Neural progenitor cell (in vitro differentiated cells): Measurements from ENCODE around the gene CRHR2. TPM values are rescaled to one million over a fixed set of nuclear protein-coding genes. Genes with fewer than 3 reads are reported as not detected.

Experiments used
- DNase-seq: peaks from one replicate; pipeline ENCODE4 v3.0.0-alpha.2; 2016; ENCODE audit warnings: low spot score
- H2AFZ ChIP-seq: fragments of 200-600 bp; sonication (generic); replicated peaks from 2 replicates; pipeline ENCODE4 v1.6.1; 2016; ENCODE audit warnings: antibody characterized with exemption
- H3F3A ChIP-seq: fragments of 200-600 bp; sonication (generic); 2 replicates; pipeline ENCODE4 v1.6.1; 2016; ENCODE audit warnings: antibody characterized with exemption, low read depth
- H3K27ac ChIP-seq: fragments of 200-600 bp; sonication (generic); 2 replicates; pipeline ENCODE4 v1.5.1; 2016; ENCODE audit warnings: mild to moderate bottlenecking
- H3K27me3 ChIP-seq: fragments of 200-600 bp; sonication (generic); 2 replicates; pipeline ENCODE4 v1.6.1; 2016; ENCODE audit warnings: mild to moderate bottlenecking, moderate library complexity
- H3K36me3 ChIP-seq: fragments of 200-600 bp; sonication (generic); 2 replicates; pipeline ENCODE4 v1.5.1; 2016
- H3K4me1 ChIP-seq: fragments of 200-600 bp; sonication (generic); 2 replicates; pipeline ENCODE4 v1.6.1; 2016; ENCODE audit warnings: mixed run types
- H3K4me2 ChIP-seq: fragments of 200-600 bp; sonication (generic); 2 replicates; pipeline ENCODE4 v1.6.1; 2016
- H3K4me3 ChIP-seq: fragments of 200-600 bp; sonication (generic); 2 replicates; pipeline ENCODE4 v1.5.1; 2016
- H3K79me2 ChIP-seq: fragments of 200-600 bp; sonication (generic); 2 replicates; pipeline ENCODE4 v1.6.1; 2016; ENCODE audit warnings: low read depth
- H3K9ac ChIP-seq: fragments of 200-600 bp; sonication (generic); 2 replicates; pipeline ENCODE4 v1.6.1; 2016
- H3K9me3 ChIP-seq: fragments of 200-600 bp; sonication (generic); 2 replicates; pipeline ENCODE4 v1.5.1; 2016; ENCODE audit warnings: low read depth
- H4K20me1 ChIP-seq: fragments of 200-600 bp; sonication (generic); 2 replicates; pipeline ENCODE4 v1.6.1; 2016; ENCODE audit warnings: low read depth
- H3K27ac Mint-ChIP-seq: 3 replicates; pipeline ENCODE4 v1.8.0; 2021; ENCODE audit warnings: mixed read lengths
- H3K27me3 Mint-ChIP-seq: 2 replicates; pipeline ENCODE4 v1.8.0; 2022; ENCODE audit warnings: low read depth, mild to moderate bottlenecking, inconsistent platforms, moderate library complexity, mixed read lengths; ENCODE audit not compliant: insufficient read depth
- H3K36me3 Mint-ChIP-seq: 3 replicates; pipeline ENCODE4 v1.8.0; 2021; ENCODE audit warnings: mixed read lengths
- H3K4me1 Mint-ChIP-seq: 3 replicates; pipeline ENCODE4 v1.8.0; 2021; ENCODE audit warnings: mixed read lengths
- H3K4me3 Mint-ChIP-seq: 3 replicates; pipeline ENCODE4 v1.8.0; 2021; ENCODE audit warnings: mild to moderate bottlenecking, moderate library complexity, mixed read lengths
- H3K9me3 Mint-ChIP-seq: 3 replicates; pipeline ENCODE4 v1.8.0; 2020; ENCODE audit warnings: mixed read lengths
- EZH2 ChIP-seq: fragments of 200-600 bp; sonication (generic); IDR thresholded peaks from 2 replicates; pipeline ENCODE4 v1.6.1; 2017; ENCODE audit warnings: antibody characterized with exemption, mild to moderate bottlenecking, moderate library complexity
- EZH2phosphoT487 ChIP-seq: fragments of 200-600 bp; sonication (generic); IDR thresholded peaks from 2 replicates; pipeline ENCODE4 v1.6.1; 2017; ENCODE audit warnings: antibody characterized with exemption
- total RNA-seq: library from RNA; depleted of rRNA; stranded (reverse); fragments of >200 nt; gene quantifications from 2 replicates; pipeline ENCODE4 v1.2.3, GENCODE V29; 2015; ENCODE audit warnings: low replicate concordance
- TF ChIP-seq, protein P1 (sequence below): fragments of 200-600 bp; sonication (generic); IDR thresholded peaks from 2 replicates; pipeline ENCODE4 v1.5.1; 2017; ENCODE audit warnings: antibody characterized with exemption, mild to moderate bottlenecking

The CRHR2 gene
- total RNA-seq, 1 donor from 2014 or later: not detected

DNA sequence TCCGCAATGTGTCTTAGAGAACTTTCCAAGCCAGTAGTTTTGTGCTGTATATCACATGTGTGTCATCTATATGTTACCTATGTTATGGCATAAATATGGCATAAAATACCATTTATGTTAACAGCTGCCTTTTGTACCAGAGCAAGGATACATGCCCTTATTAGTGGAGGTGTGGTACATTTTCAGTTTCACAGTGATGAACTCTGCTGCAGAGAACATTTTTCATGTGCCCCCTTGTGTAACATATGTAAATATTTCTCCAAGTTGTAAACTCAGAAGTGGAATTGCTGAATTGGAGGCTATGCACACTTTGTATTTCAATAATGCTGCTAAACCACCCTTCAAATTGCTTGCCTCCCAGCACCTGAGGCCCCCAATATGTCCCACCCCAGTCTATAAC lies 31.9 kb upstream of the CRHR2 start:
- Mint-ChIP-seq H3K27me3 (peaks cover 5% of the 10 kb centered on the region), H3K4me3 (no peak overlapping the region), H3K36me3 (no peaks in the 10 kb centered on the region), H3K9me3 (peaks cover 20% of the 10 kb centered on the region), H3K27ac (no peak overlapping the region), H3K4me1 (peaks cover 3% of the 10 kb centered on the region)
- Histone ChIP-seq H3K27ac (no peak overlapping the region), H3K4me1 (peaks cover 4% of the 10 kb centered on the region), H3K79me2 (no peaks in the 10 kb centered on the region), H3K4me2 (no peak overlapping the region), H3K9me3 (no peaks in the 10 kb centered on the region), H2AFZ (no peak overlapping the region), H3K4me3 (no peak overlapping the region), H4K20me1 (no peaks in the 10 kb centered on the region), H3K27me3 (no peaks in the 10 kb centered on the region), H3F3A (no peaks in the 10 kb centered on the region), H3K36me3 (no peaks in the 10 kb centered on the region), H3K9ac (no peak overlapping the region)
- TF ChIP-seq EZH2phosphoT487 (no peak), EZH2 (no peak)
- TF ChIP-seq, protein P1, sequence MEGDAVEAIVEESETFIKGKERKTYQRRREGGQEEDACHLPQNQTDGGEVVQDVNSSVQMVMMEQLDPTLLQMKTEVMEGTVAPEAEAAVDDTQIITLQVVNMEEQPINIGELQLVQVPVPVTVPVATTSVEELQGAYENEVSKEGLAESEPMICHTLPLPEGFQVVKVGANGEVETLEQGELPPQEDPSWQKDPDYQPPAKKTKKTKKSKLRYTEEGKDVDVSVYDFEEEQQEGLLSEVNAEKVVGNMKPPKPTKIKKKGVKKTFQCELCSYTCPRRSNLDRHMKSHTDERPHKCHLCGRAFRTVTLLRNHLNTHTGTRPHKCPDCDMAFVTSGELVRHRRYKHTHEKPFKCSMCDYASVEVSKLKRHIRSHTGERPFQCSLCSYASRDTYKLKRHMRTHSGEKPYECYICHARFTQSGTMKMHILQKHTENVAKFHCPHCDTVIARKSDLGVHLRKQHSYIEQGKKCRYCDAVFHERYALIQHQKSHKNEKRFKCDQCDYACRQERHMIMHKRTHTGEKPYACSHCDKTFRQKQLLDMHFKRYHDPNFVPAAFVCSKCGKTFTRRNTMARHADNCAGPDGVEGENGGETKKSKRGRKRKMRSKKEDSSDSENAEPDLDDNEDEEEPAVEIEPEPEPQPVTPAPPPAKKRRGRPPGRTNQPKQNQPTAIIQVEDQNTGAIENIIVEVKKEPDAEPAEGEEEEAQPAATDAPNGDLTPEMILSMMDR: no peak
- no peak for DNase-seq

DNA sequence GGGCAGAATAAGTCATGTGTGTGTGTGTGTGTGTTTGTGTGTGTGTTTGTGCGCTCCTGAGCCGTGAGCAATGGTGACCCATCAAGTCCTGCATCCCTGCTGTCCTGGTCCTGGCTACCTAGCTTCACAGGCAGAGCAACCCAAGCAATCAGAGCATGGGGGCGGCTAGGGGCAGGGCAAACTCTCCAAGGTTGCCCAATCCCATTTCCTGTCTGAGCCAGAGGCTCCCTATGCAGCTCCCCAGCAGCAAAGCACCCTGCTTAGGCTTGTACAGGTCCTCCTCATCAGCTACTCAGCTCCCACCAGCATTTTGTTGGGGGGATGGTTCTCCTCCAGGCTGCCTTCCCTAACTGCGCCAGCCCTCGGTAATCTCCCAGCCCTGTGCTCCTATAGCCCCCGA lies 31.1 kb upstream of the CRHR2 start:
- no peaks in the 10 kb centered on the region for H3K27me3 ChIP-seq
- Mint-ChIP-seq H3K9me3 (peaks cover 15% of the 10 kb centered on the region), H3K36me3 (no peaks in the 10 kb centered on the region), H3K27me3 (peaks cover 5% of the 10 kb centered on the region), H3K4me3 (no peak overlapping the region), H3K4me1 (peaks cover 3% of the 10 kb centered on the region), H3K27ac (no peak overlapping the region)
- H3F3A ChIP-seq: no peaks in the 10 kb centered on the region
- no peak overlapping the region for H3K27ac ChIP-seq
- DNase-seq: no peak
- H3K9me3 ChIP-seq: no peaks in the 10 kb centered on the region
- no peak overlapping the region for H3K4me3 ChIP-seq
- no peaks in the 10 kb centered on the region for H3K36me3 ChIP-seq
- H2AFZ ChIP-seq: no peak overlapping the region
- TF ChIP-seq EZH2phosphoT487 (no peak), EZH2 (no peak)
- TF ChIP-seq, protein P1: no peak
- H3K79me2 ChIP-seq: no peaks in the 10 kb centered on the region
- no peak overlapping the region for H3K9ac ChIP-seq
- H3K4me2 ChIP-seq: no peak overlapping the region
- H3K4me1 ChIP-seq: peaks cover 4% of the 10 kb centered on the region
- H4K20me1 ChIP-seq: no peaks in the 10 kb centered on the region

DNA sequence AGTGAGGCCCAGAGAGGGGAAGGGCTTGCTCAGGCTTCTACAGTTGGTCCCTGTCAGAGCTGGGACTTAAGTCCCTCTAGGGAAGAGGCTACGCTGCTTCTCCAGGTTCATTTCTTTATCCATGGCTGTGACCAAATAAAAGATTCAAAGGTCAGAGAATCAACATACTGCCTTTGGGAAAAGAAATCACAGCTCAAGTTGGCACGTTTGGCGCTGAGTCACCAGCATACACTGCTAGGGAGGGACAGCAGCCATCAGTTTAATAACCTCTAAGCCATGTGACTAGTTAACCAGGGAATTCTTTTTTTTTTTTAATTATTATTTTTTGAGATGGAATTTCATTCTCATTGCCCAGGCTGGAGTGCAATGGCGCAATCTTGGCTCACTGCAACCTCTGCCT lies 28.4 kb upstream of the CRHR2 start:
- peaks cover 5% of the 10 kb centered on the region for H3K27me3 Mint-ChIP-seq
- no peaks in the 10 kb centered on the region for H4K20me1 ChIP-seq
- no peaks in the 10 kb centered on the region for H3K36me3 Mint-ChIP-seq
- H3K9ac ChIP-seq: no peak overlapping the region
- H3K4me1 Mint-ChIP-seq: peaks cover 7% of the 10 kb centered on the region
- H3K4me3 Mint-ChIP-seq: no peak overlapping the region
- no peaks in the 10 kb centered on the region for H3K9me3 ChIP-seq
- no peaks in the 10 kb centered on the region for H3K9me3 Mint-ChIP-seq
- H3K27ac ChIP-seq: no peak overlapping the region
- H3F3A ChIP-seq: no peaks in the 10 kb centered on the region
- H2AFZ ChIP-seq: no peak overlapping the region
- TF ChIP-seq, protein P1: no peak
- no peak for TF ChIP-seq EZH2phosphoT487
- no peak for TF ChIP-seq EZH2
- no peak overlapping the region for H3K4me2 ChIP-seq
- no peaks in the 10 kb centered on the region for H3K79me2 ChIP-seq
- no peak overlapping the region for H3K27ac Mint-ChIP-seq
- no peak overlapping the region for H3K4me3 ChIP-seq
- DNase-seq: no peak
- peaks cover 4% of the 10 kb centered on the region for H3K4me1 ChIP-seq
- H3K27me3 ChIP-seq: no peaks in the 10 kb centered on the region
- H3K36me3 ChIP-seq: no peaks in the 10 kb centered on the region
